PC-9 (cell line): ENCODE results near the gene PTPRT. TPM values are rescaled to one million over a fixed set of nuclear protein-coding genes. Genes with fewer than 3 reads are reported as not detected.

ENCODE experiments used
- BruUV-seq: library from RNA; stranded (reverse); fragments of 400-500 nt; replicated peaks from 2 replicates; lab custom pipeline; 2021; lab: Mats Ljungman, UMichigan
- CTCF ChIA-PET: fragments of 300-600 bp; sonication (Branson Sonifier 250); formaldehyde crosslinking; loops from one replicate; lab custom pipeline; 2022; ENCODE audit warnings: antibody characterized with exemption; lab: Charles Lee
- POLR2A ChIA-PET: fragments of 300-600 bp; sonication (Branson Sonifier 250); formaldehyde crosslinking; loops from one replicate; lab custom pipeline; 2022; ENCODE audit warnings: antibody characterized with exemption; ENCODE audit not compliant: unreplicated experiment; lab: Charles Lee
- DNase-seq, 2 experiments: peaks; one replicate each; pipeline versions ENCODE4 v3.0.0 to v3.0.0-alpha.2; 2015 to 2022; ENCODE audit warnings: mixed read lengths in 1 of 2
- H2AFZ ChIP-seq: fragments of 200-600 bp; sonication (generic); 2 replicates; pipeline ENCODE4 v1.8.1; 2017; ENCODE audit warnings: antibody characterized with exemption
- H3F3A ChIP-seq: fragments of 200-600 bp; sonication (generic); 2 replicates; pipeline ENCODE4 v1.8.1; 2017; ENCODE audit warnings: antibody characterized with exemption, mild to moderate bottlenecking, low read depth; ENCODE audit not compliant: insufficient read depth
- H3K27ac ChIP-seq: fragments of 200-600 bp; sonication (generic); 2 replicates; pipeline ENCODE4 v1.6.1; 2016; ENCODE audit warnings: mixed run types
- H3K27me3 ChIP-seq: fragments of 200-600 bp; sonication (generic); 2 replicates; pipeline ENCODE4 v1.6.1; 2016; ENCODE audit warnings: low read depth, mixed run types; ENCODE audit not compliant: insufficient read depth
- H3K36me3 ChIP-seq: fragments of 200-600 bp; sonication (generic); 2 replicates; pipeline ENCODE4 v1.6.1; 2016; ENCODE audit warnings: low read depth, mixed run types
- H3K4me1 ChIP-seq: fragments of 200-600 bp; sonication (generic); replicated peaks from 2 replicates; pipeline ENCODE4 v1.6.1; 2016; ENCODE audit warnings: mixed run types; ENCODE audit not compliant: insufficient read depth
- H3K4me2 ChIP-seq: fragments of 200-600 bp; sonication (generic); 2 replicates; pipeline ENCODE4 v1.6.1; 2017; ENCODE audit warnings: mixed run types
- H3K4me3 ChIP-seq: fragments of 200-600 bp; sonication (generic); 2 replicates; pipeline ENCODE4 v1.6.1; 2016; ENCODE audit warnings: mixed run types
- H3K79me2 ChIP-seq: fragments of 200-600 bp; sonication (generic); 2 replicates; pipeline ENCODE4 v1.6.1; 2017; ENCODE audit warnings: low read depth, mixed run types
- H3K9me2 ChIP-seq: fragments of 200-600 bp; sonication (generic); 2 replicates; pipeline ENCODE4 v1.8.1; 2017; ENCODE audit warnings: mild to moderate bottlenecking; ENCODE audit not compliant: insufficient read depth
- H3K9me3 ChIP-seq: fragments of 200-600 bp; sonication (generic); 2 replicates; pipeline ENCODE4 v1.8.1; 2016; ENCODE audit warnings: low read depth; ENCODE audit not compliant: insufficient read depth
- H4K20me1 ChIP-seq: fragments of 200-600 bp; sonication (generic); 2 replicates; pipeline ENCODE4 v1.8.1; 2017; ENCODE audit not compliant: insufficient read depth
- CTCF ChIP-seq: fragments of 200-600 bp; sonication (generic); conservative IDR thresholded peaks from 2 replicates; pipeline ENCODE4 v1.6.1; 2017; ENCODE audit warnings: mixed run types, antibody characterized with exemption, mild to moderate bottlenecking, moderate library complexity
- EZH2 ChIP-seq: fragments of 200-600 bp; sonication (generic); IDR thresholded peaks from 2 replicates; pipeline ENCODE4 v1.8.0; 2017; ENCODE audit warnings: antibody characterized with exemption, low read depth
- intact Hi-C: fragments of 100-400 bp; cut with micrococcal nuclease; formaldehyde crosslinking; loops from one replicate; pipeline ENCODE4 v1.10.0; 2022; ENCODE audit not compliant: unreplicated experiment
- total RNA-seq: library from RNA; stranded (reverse); gene quantifications from 2 replicates; pipeline ENCODE4 v1.2.3, GENCODE V29; 2021

The PTPRT gene
- total RNA-seq, 1 experiment from 2014 or later, result not detected

- H3K4me3 ChIP-seq, result no peak overlapping the region
- H3K36me3 ChIP-seq, result no peaks in the 10 kb centered on the region
- no peaks in the 10 kb centered on the region for H3K4me1 ChIP-seq
- no TSS peak for BruUV-seq
- no peak overlapping the region for H3K27ac ChIP-seq
- no peaks in the 10 kb centered on the region for H3F3A ChIP-seq
- H3K9me2 ChIP-seq, result no peaks in the 10 kb centered on the region
- no peaks in the 10 kb centered on the region for H3K79me2 ChIP-seq
- H3K27me3 ChIP-seq, result peaks cover 12% of the 10 kb centered on the region
- CTCF ChIA-PET, result no interaction called here
- no peak overlapping the region for H3K4me2 ChIP-seq
- intact Hi-C loops, result no loop called here
- DNase-seq, result no peak
- POLR2A ChIA-PET, result no interaction called here
- TF ChIP-seq EZH2, result no peak
- TF ChIP-seq CTCF, result no peak
- no peak overlapping the region for H2AFZ ChIP-seq
- H4K20me1 ChIP-seq, result no peaks in the 10 kb centered on the region
- H3K9me3 ChIP-seq, result no peaks in the 10 kb centered on the region
These were observed 484.2 kb downstream of the PTPRT start for GRCh38 chr20:42705550-42705949.

GRCh38 chr20:42703744-42704143 is 486.0 kb downstream of the PTPRT start:
- BruUV-seq, result no TSS peak
- intact Hi-C loops, result no loop called here
- no peaks in the 10 kb centered on the region for H3K36me3 ChIP-seq
- H2AFZ ChIP-seq, result no peak overlapping the region
- H4K20me1 ChIP-seq, result no peaks in the 10 kb centered on the region
- H3K27ac ChIP-seq, result no peak overlapping the region
- no peaks in the 10 kb centered on the region for H3K4me1 ChIP-seq
- DNase-seq, result no peak
- CTCF ChIA-PET, result no interaction called here
- no peak overlapping the region for H3K4me3 ChIP-seq
- H3K9me3 ChIP-seq, result no peaks in the 10 kb centered on the region
- TF ChIP-seq CTCF, result no peak
- TF ChIP-seq EZH2, result no peak
- H3F3A ChIP-seq, result no peaks in the 10 kb centered on the region
- H3K27me3 ChIP-seq, result peaks cover 24% of the 10 kb centered on the region
- no peaks in the 10 kb centered on the region for H3K9me2 ChIP-seq
- no peak overlapping the region for H3K4me2 ChIP-seq
- POLR2A ChIA-PET, result no interaction called here
- no peaks in the 10 kb centered on the region for H3K79me2 ChIP-seq

GRCh38 chr20:42701948-42702347 is 487.8 kb downstream of the PTPRT start:
- Histone ChIP-seq H3K9me3 (no peaks in the 10 kb centered on the region), H3K4me3 (no peak overlapping the region), H2AFZ (no peak overlapping the region), H4K20me1 (no peaks in the 10 kb centered on the region), H3K36me3 (no peaks in the 10 kb centered on the region), H3K27me3 (peaks cover 41% of the 10 kb centered on the region), H3K9me2 (no peaks in the 10 kb centered on the region), H3K79me2 (no peaks in the 10 kb centered on the region), H3F3A (no peaks in the 10 kb centered on the region), H3K4me2 (no peak overlapping the region), H3K27ac (no peak overlapping the region), H3K4me1 (no peaks in the 10 kb centered on the region)
- ChIA-PET POLR2A (no interaction called here), CTCF (no interaction called here)
- BruUV-seq, result no TSS peak
- TF ChIP-seq EZH2 (no peak), CTCF (no peak)
- DNase-seq, result no peak
- intact Hi-C loops, result no loop called here
